Lung microvascular endothelial cell (primary cell): ENCODE data around the gene LCN15. TPM values are rescaled to one million over a fixed set of nuclear protein-coding genes. Genes with fewer than 3 reads are reported as not detected.
"Not testable (repeated sequence)": the region's sequence is repeated elsewhere in the genome, so short reads cannot be mapped to it uniquely, and the experiment has no call there.

ENCODE experiments used
- DNase-seq, 2 donors: peaks; one replicate each; pipeline versions ENCODE4 v3.0.0 to v3.0.0-alpha.2; 2010; ENCODE audit warnings: low read depth in 2 of 2
- total RNA-seq: library from RNA; depleted of rRNA; stranded (reverse); fragments of >200 nt; gene quantifications from 2 replicates; pipeline ENCODE4 v1.2.1, GENCODE V29; 2014

LCN15 gene
- total RNA-seq, 1 donor from 2014 or later: not detected

DNA sequence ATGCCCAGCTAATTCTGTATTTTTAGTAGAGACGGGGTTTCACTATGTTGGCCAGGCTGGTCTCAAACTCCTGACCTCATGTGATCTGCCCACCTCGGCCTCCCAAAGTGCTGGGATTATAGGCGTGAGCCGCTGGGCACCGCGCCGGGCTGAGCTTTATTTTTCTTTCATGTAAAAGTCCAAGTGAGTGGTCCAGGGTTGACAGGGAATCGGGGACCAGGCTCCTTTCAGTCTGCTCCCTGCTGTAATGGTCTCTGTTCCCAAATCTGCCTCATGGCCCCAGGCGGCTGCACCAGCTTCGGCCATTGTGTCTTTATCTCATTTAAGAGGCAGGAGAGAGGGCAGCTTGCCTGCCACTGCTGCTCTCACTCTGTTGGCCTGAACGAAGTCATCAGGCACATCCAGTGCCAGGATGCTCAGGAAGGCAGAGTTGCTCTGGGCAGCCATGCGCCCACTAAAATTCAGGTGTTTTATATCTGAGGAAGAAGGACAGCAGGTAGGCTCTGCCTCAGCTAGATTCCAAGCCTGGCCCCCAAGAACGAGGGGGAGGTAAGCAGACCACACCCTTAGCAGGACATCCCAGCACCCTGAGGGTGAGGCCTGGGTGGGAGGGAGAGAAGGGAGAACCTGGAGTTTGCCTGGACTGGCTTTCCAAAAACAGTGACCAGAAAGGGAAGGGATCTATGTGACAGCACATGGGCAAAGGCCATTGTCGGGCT, 30.1 kb upstream of the LCN15 start:
- no peak for DNase-seq

DNA sequence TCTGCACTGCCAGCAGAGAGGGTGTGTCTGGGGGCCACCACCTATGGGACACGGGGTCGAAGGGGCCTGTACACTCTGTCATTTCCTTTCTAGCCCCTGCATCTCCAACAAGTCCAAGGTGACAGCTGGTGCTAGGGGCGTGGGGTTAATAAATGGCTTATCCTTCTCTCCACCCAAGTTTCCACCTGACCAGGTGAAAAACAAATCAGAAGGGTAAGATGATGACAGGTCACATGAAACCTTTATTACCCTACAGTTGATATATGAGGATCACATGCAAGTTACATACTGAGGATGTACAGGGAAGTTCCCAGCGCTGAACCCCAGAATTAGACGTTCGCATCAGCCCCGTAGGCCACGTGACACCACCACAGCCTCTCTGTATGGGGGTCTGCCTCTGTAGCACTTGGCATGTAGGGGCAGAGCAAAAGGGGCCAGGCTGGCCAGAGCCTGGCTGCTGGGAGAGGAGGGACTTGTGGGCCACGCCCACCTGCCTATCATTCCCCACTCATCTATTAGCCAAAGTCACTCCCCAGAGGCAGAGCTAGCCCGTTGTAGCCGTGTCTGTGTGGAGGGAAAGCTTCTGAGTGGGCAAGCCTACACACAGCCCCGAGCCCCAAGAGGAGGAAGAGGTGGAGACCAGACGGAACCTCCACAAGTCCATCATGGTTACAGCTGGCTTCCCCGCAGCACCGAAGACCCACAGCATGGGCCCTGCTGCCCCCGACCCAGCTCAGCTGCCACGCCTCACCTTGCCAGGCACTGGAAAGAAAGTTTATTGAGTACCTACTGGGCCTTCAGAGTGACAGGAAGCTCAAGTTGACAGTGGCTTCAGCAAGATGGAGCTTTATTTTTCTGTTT, 29.0 kb upstream of the LCN15 start:
- DNase-seq: peak in 1 of 2 donors; percentile 19

DNA sequence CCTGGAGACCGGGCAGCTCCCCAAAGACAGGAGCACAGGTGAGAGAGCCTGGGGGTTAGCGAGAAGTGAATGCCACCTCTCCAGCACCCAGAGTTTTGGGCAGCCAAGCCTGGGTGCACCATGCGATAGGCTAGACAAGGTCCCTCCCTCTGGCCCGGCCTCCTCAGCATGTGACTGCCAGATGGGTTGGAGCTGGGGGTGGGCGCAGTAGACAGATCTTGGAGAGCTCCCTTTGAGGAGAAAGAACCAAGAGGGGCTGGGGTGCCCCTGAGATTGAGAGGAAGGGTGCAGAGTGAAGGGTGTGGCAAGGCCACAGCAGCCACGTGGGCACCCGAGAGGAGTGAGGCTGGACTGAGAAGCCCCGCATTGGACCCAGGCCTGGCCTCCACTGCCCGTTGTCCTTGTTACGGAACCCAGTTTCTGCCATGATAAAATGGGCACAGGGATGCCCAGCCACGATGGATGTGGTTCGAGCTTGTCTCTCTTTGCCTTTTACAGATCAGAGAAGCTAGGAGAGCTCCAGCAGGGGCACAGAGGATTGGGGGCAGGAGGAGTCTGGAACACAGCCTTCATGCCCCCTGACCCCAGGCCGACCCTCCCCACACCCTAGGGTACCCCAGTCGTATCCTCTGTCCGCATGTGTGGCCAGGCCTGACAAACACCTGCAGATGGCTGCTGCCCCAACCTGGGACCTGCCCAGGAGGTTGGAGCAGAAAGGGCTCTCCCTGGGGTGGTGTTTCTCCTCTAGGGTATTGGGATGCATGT, 28.2 kb upstream of the LCN15 start:
- DNase-seq: no peak

DNA sequence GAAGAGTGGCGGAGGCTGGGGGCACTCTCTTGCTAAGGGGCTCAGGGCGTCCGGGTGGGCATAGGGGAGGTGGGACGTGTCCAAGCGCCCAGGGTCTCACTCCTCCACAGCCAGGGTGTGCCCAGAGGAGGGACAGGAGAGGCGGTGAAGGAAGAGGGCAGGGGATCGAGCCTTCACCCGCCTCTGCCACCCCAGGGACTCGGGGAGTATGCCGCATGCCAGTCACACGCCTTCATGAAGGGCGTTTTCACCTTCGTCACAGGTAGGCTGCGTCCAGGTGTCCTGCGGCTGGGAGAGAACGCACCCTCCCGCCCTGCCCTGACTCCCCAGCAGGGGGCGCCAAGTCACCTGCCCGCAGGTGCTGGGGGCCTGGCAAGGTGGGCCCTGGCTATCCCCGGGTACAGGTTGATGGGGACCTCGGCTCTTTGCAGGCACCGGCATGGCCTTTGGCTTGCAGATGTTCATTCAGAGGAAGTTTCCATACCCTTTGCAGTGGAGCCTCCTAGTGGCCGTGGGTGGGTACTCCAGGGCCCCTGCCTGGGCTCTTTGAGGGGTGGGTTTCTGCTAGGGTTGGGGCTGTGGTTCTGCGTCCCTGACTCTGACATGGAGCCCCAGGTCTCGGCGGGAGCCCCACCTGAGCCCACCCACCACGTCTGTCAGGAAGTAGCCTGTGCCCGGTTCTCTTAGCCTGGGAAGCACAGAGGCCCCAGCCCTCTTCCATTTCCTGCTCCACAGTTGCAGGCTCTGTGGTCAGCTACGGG, 27.4 kb upstream of the LCN15 start:
- peak; percentile 16 to 48 for DNase-seq

DNA sequence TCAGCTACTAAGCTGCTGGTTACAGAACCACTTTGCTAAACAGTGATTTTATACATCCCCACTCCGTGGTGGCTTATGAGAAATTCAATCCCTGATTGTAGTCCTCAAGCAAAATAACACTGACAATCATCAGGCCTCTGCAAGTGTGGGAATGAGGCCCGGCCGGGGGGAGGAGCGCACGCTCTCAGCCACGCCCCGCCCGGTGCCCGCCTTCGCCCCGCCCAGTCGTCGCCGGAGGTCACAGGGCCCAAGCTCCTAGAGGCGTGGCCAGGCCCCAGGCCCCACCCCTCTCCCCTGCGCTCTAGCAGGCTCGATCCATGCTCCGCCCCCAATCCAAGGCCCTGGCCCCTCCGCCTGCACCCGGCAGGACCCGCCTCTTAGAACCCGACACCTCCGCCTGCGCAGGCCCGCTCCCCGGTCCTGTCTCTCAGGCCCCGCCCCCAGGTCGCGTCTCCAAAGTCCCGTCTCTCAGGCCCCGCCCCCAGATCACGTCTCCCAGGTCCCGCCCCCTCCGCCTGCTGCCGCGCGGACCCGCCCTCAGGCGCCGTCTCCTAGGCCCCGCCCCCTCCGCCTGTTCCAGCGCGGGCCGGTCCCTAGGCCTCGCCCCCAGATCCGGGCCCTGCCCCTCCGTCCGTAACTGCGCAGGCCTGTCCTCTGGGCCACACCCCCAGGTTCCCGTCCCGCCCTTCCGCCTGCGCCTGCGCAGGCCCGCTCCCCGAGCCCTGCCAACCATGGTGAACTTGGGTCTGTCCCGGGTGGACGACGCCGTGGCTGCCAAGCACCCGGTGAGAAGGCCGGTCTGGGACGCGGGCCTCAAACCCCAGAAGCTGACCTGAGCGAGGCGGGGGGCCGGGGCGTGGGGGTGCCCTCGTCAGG, 26.6 kb upstream of the LCN15 start, which contains the start of gene TMEM141:
Gene TMEM141, plus strand, starts transcription at position 705 of the 876 bp plus-strand sequence. Its CDS starts 27 bp downstream, at position 732.
- DNase-seq: peak; percentile 100

DNA sequence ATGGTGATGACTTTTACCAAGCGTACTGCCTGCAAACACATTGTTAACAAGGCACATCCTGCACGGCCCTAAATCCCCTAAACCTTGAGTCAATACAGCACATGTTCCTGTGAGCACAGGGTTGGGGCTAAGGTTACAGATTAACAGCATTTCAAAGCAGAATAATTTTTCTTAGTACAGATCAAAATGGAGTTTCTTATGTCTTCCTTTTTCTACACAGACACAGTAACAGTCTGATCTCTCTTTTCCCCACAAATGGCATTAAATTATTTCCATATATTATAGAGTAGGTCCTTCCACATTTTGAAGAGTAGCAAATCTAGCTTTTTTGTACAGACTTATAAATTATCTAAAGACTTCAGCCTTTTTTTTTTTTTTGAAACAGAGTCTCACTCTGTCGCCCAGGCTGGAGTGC, 25.2 kb upstream of the LCN15 start:
- no peak for DNase-seq

DNA sequence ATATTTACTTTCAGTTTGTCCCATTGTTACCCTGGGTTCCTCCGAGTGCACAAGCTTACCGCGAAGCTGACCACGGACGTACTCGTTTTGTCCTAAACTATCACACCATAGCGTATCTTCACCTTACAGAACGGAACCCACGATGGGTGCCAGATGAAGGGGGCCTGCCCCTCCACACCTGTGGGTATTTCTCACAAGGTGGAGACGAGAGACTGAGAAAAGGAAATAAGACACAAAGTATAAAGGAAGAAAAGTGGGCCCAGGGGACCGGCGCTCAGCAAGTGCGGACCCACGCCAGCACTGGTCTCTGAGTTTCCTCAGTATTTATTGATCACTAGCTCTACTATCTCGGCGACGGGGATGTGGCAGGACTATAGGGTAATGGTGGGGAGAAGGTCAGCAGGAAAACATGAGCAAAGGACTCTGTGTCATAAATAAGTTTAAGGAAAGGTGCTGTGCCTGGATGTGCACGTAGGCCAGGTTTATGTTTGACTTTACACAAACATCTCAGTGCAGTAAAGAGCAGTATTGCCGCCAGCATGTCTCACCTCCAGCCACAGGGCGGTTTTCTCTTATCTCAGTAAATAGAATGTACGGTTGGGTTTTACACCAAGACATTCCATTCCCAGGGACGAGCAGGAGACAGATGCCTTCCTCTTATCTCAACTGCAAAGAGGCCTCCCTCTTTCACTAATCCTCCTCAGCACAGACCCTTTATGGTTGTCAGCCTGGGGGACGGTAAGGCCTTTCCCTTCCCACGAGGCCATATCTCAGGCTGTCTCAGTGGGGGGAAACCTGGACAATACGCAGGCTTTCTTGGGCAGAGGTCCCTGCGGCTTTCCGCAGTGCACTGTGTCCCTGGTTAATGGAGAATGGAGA, 24.6 kb upstream of the LCN15 start:
- not testable (repeated sequence) for DNase-seq

DNA sequence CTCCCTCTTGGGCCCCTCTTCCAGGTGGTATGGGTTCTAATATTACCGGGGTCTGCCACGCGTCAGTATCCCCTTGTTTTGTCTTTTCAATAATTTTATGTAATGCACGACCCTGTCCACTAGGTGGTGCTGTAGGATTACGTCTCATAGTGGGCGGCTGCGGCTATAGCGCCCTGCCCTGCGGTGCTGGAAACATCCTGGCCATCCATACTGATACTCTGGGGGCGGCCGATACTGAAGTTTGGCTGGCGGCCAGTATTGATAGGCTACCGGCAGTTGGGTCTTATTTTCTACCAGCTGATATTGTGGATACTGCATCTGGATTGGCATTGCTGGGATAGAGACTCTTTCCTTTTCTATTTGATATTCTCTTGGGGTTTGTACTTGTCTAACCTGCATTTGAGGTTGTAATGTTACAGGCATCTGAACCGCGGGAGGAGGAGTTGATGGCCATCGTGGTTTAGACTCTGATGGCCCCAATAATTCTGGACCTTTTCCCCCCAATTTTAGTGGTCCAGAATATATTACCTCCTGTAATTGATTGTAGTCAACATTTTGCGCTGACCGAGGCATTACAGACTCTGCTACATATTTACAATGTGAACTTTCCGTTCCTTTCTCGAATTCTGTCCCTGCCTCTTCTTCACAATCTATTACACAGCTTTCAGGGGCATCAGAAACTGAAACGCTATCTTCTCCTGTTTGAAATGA, 23.5 kb upstream of the LCN15 start:
- DNase-seq: peak; percentile 63 to 77

DNA sequence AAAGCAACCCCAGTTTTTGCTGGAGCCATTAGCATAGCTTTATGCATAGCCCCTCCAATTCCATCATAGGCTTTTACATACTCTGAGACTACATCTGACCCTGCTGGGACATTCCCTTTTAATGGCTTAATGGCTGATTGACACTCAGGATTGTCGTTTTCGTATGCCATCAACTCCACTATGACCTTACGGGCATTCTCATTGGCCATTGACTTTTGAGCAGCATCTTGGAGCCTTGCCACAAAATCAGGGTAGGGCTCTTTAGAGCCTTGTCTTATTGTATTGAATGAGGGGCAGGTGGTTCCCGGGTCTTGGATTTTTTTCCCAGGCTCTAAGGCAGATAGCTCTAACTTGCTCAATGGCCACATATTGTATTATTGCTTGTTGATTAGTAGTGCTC, 22.7 kb upstream of the LCN15 start:
- DNase-seq: not testable (repeated sequence)

DNA sequence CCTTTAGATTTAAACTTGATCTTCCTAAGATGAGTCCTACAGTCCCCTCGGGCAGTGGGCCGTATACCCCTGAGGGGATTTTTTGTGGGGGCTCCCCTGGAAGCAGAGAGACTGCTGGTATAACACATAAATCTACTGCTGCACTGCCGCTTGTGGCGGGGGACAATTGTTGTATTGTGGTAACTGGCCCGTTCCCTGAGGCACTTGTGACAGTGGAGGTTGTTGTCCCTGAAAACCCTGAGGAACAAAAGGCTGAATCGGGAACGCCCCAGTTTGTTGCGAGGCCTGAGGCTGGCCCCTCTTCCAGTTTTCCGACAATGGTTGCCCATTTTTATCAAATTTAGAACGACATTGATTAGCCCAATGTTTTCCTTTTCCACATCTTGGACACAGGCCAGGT, 22.1 kb upstream of the LCN15 start:
- DNase-seq: no peak

DNA sequence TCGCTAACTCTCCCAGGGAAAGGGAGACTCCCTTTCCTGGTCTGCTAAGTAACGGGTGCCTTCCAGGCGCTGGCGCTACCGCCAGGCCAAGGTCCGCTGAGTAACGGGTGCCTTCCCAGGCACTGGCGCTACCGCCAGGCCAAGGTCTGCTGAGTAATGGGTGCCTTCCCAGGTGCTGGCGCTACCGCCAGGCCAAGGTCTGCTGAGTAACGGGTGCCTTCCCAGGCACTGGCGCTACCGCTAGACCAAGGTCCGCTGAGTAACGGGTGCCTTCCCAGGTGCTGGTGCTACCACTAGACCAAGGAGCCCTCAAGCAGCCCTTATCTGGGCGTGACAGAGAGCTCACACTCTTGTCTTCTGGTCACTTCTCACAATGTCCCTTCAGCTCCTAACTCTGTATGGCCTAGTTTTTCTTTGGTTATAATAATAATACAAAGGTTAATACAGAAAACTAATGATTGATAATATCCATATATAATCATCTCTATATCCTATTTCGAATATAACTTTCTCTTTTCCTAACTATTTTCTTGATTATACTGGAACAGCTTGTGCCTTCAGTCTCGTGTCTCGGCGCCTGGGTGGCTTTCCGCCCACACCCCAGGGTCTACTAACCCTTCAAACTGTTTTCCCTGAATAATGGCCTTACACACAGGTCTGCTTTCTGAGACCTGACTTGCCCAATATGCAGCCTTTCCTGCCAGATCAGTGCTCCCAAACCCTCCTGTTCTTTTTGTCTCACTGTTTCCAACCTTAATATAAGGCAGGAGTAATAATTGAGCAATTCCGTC, 21.4 kb upstream of the LCN15 start:
- not testable (repeated sequence) for DNase-seq

DNA sequence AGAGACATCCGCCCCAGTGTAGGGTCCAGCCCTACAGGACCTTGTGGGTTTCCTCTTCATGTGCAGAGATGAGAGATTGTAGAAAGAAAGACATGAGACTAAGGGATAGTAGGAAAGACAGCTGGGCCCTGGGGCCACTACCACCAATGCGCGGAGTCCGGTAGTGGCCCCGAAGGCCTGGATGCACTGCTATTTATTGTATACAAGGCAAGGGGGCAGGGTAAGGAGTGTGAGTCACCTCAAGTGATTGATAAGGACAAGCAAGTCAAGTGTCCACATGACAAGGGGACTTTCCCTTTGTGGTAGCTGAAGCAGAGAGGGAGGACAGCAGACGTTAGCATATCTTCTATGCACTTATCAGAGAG, 20.7 kb upstream of the LCN15 start:
- DNase-seq: no peak

DNA sequence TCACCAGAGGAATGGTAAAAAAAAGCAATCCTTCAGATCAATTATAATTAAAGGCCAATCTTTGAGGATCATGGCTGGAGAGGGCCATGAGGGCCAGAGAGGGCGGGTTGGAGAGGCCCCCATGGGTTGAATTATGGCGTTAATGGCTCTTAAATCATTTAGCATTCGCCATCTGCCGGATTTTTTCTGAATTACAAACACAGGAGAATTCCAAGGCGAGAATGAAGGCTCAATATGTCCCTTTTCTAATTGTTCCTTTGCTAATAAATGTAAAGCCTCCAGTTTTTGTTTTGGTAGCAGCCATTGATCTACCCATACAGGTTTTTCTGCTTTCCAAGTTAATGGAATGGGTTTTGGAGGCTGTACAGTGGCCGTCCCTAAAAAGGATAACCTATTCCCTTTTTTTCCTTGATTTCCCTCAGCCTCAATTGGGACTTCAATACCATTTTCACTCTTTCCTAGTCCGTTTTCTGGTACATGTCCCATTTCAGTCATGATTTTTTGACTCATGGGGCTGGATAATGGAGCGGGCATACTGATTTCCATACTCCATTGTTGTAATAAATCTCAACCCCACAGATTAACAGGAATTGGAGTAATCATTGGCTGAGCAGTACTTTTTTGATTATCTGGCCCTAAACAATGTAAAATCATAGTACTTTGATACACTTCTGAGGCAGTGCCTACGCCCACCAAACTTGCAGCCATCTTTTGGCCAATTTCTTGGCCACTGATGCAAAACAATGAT, 20.1 kb upstream of the LCN15 start:
- peak; percentile 23 to 43 for DNase-seq

DNA sequence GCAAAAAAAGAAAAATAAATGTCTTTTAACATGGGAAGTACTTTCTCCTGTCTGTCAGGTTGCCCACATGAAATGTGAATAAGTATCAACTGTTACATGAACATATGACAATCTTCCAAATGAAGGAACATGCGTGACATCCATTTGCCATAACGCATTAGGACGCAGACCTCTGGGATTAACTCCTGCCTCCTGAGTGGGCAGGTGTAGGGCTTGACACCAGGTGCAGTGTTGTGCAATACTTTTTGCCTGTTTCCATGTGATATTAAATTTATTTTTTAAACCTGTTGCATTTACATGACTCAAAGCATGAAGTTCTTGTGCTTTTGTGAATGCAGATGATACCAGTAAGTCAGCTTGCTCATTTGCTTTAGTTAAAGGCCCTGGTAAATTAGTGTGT, 18.1 kb upstream of the LCN15 start:
- DNase-seq: no peak

DNA sequence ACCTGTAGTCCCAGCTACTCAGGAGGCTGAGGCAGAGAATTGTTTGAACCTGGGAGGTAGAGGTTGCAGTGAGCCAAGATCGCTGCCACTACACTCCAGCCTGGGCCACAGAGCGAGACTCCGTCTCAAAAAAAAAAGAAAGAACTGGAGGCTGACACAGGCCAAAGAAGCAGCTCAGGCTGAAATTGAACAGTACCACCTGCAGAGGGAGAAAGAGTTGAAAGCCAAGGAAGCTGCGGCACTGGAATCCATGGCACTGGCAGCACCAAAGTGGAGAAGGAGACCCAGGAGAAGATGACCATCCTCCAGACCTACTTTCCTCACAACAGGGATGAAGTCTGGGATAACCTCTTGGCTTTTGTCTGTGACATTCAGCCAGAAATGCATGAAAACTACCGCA, 15.5 kb upstream of the LCN15 start:
- no peak for DNase-seq

DNA sequence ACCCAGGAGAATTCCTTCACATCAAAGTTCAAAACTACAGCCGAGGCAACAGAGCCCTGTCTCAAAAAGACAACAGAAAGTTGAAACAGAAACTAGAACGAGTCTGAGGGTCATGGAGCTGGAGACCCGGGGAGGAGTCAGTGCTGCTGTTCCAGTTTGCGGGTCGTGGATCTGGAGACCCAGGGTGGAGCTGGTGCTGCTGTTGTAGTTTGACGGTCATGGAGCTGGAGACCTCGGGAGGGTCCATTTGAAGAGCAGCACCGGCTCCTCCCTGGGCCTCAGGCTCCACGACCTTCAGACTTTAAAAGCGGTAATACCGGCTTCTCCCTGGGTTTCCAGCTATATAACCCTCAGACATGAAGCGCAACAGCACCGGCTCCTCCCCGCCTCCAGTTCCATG, 13.0 kb upstream of the LCN15 start:
- no peak for DNase-seq

DNA sequence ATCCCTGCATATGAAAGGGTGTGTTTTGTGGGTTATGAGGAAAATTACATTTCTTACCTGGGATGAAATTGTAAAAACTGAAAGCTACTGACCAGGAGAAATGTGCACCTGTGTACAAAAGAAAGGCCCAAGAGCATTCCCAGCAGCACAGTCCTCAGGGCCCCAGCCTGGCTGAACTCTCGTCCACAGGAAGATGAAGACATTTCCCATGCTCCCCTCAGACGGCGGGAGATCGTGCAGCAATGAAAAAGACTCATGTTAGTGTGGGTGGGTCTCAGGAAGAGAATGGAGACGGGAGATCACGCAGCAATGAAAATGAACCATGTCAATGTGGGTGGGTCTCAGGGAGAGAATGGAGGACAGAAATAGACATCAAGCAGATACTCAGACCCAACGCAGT, 12.6 kb upstream of the LCN15 start:
- no peak for DNase-seq
